ENCODE data around the gene GZMA.

DNA sequence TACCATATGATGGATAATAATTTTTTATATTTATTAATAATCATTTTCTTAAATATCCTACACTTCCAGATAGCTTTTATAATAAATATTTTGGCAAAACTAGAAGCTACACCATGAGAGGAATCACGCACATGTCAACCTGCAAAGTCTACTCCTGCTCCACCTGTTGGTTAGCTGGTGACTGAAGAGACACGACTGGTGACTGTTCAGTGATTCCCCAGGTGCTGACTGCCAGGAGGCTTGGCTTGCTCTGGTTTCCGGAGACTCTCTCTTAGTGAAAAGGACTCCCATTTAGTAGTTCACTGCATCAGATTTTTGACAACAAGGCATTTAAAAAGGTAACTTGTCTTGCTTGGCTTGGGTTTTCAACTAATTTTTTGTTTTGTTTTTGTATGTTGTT is 20.9 kb downstream of the GZMA start:
- TF ChIP-seq, protein P1, sequence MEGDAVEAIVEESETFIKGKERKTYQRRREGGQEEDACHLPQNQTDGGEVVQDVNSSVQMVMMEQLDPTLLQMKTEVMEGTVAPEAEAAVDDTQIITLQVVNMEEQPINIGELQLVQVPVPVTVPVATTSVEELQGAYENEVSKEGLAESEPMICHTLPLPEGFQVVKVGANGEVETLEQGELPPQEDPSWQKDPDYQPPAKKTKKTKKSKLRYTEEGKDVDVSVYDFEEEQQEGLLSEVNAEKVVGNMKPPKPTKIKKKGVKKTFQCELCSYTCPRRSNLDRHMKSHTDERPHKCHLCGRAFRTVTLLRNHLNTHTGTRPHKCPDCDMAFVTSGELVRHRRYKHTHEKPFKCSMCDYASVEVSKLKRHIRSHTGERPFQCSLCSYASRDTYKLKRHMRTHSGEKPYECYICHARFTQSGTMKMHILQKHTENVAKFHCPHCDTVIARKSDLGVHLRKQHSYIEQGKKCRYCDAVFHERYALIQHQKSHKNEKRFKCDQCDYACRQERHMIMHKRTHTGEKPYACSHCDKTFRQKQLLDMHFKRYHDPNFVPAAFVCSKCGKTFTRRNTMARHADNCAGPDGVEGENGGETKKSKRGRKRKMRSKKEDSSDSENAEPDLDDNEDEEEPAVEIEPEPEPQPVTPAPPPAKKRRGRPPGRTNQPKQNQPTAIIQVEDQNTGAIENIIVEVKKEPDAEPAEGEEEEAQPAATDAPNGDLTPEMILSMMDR (IDR thresholded peaks at IDR 0.05 in 4 of 5, conservative IDR thresholded peaks at IDR 0.05 in 1 of 5), result no peak
- no peak for TF ChIP-seq POLR2A (IDR thresholded peaks at IDR 0.05)
